Liver (tissue), 9 donors: ENCODE data around the gene MTARC1. TPM values are rescaled to one million over a fixed set of nuclear protein-coding genes. Genes with fewer than 3 reads are reported as not detected.

Source experiments
- DNase-seq: peaks from one replicate; pipeline ENCODE4 v3.0.0-alpha.2; 2017; ENCODE audit warnings: low spot score
- H3K27ac ChIP-seq, 2 donors: one replicate each; pipeline ENCODE4 v1.7.0; 2013; ENCODE audit warnings: inconsistent platforms in 2 of 2, low read length in 2 of 2, control low read depth in 1 of 2, low read depth in 1 of 2, mild to moderate bottlenecking in 1 of 2
- H3K27me3 ChIP-seq, 4 donors: one replicate each; pipeline versions ENCODE4 v1.6.1 to v1.7.0; 2013; ENCODE audit warnings: low read length in 3 of 4, inconsistent platforms in 1 of 4, mild to moderate bottlenecking in 1 of 4, moderate library complexity in 1 of 4; ENCODE audit not compliant: control insufficient read depth in 4 of 4, insufficient read depth in 4 of 4
- H3K36me3 ChIP-seq, 4 donors: one replicate each; pipeline versions ENCODE4 v1.6.1 to v1.7.0; 2013; ENCODE audit warnings: low read length in 3 of 4, mild to moderate bottlenecking in 3 of 4, low read depth in 1 of 4, moderate library complexity in 1 of 4; ENCODE audit not compliant: control insufficient read depth in 4 of 4, insufficient read depth in 3 of 4
- H3K4me1 ChIP-seq, 4 donors: one replicate each; pipeline versions ENCODE4 v1.6.1 to v1.7.0; 2013; ENCODE audit warnings: low read length in 3 of 4, mild to moderate bottlenecking in 3 of 4, moderate library complexity in 1 of 4; ENCODE audit not compliant: control insufficient read depth in 4 of 4, insufficient read depth in 4 of 4
- H3K4me3 ChIP-seq, 3 donors: one replicate each; pipeline versions ENCODE4 v1.6.1 to v1.7.0; 2013; ENCODE audit warnings: low read length in 3 of 3, control low read depth in 1 of 3, low read depth in 1 of 3, mild to moderate bottlenecking in 1 of 3
- H3K9ac ChIP-seq, 2 donors: one replicate each; pipeline ENCODE4 v1.7.0; 2013; ENCODE audit warnings: low read length in 2 of 2, mild to moderate bottlenecking in 2 of 2, moderate library complexity in 2 of 2, control low read depth in 1 of 2, low read depth in 1 of 2
- H3K9me3 ChIP-seq, 4 donors: one replicate each; pipeline versions ENCODE4 v1.6.1 to v1.7.0; 2013; ENCODE audit warnings: low read length in 3 of 4; ENCODE audit not compliant: control insufficient read depth in 4 of 4
- ATF3 ChIP-seq: IDR thresholded peaks from 2 replicates; pipeline ENCODE4 v1.6.1; 2016; ENCODE audit warnings: antibody characterized with exemption
- CTCF ChIP-seq: fragments of 150-350 bp; IDR thresholded peaks from 2 replicates; pipeline ENCODE4 v1.5.1; 2017; ENCODE audit warnings: improper control_type of control experiment, low read depth, low read length; ENCODE audit not compliant: missing input control
- FOXA2 ChIP-seq: IDR thresholded peaks from 2 replicates; pipeline ENCODE4 v1.6.1; 2016; ENCODE audit warnings: antibody characterized with exemption
- GABPA ChIP-seq, 2 donors: IDR thresholded peaks in 1 of 2; conservative IDR thresholded peaks in 1 of 2; 2 replicates each; pipeline ENCODE4 v1.6.1; 2016; ENCODE audit warnings: antibody characterized with exemption in 2 of 2, mild to moderate bottlenecking in 1 of 2, moderate library complexity in 1 of 2
- HNF4A ChIP-seq, 2 donors: conservative IDR thresholded peaks; 2 replicates each; pipeline ENCODE4 v1.6.1; 2016; ENCODE audit warnings: antibody characterized with exemption in 2 of 2, mild to moderate bottlenecking in 2 of 2
- HNF4G ChIP-seq: IDR thresholded peaks from 2 replicates; pipeline ENCODE4 v1.6.1; 2016; ENCODE audit warnings: antibody characterized with exemption
- JUND ChIP-seq, 2 donors: IDR thresholded peaks; 2 replicates each; pipeline ENCODE4 v1.6.1; 2016; ENCODE audit warnings: antibody characterized with exemption in 2 of 2
- MAX ChIP-seq: IDR thresholded peaks from 2 replicates; pipeline ENCODE4 v1.6.1; 2016; ENCODE audit warnings: antibody characterized with exemption
- NR2F2 ChIP-seq: IDR thresholded peaks from 2 replicates; pipeline ENCODE4 v1.6.1; 2016; ENCODE audit warnings: antibody characterized with exemption
- RAD21 ChIP-seq, 2 donors: IDR thresholded peaks; 2 replicates each; pipeline ENCODE4 v1.6.1; 2016; ENCODE audit warnings: antibody characterized with exemption in 2 of 2, mild to moderate bottlenecking in 2 of 2
- RXRA ChIP-seq, 2 donors: IDR thresholded peaks; 2 replicates each; pipeline ENCODE4 v1.6.1; 2017 to 2018; ENCODE audit warnings: antibody characterized with exemption in 2 of 2, mild to moderate bottlenecking in 1 of 2
- TAF1 ChIP-seq: conservative IDR thresholded peaks from 2 replicates; pipeline ENCODE4 v1.6.1; 2016; ENCODE audit warnings: antibody characterized with exemption, mild to moderate bottlenecking
- YY1 ChIP-seq: IDR thresholded peaks from 2 replicates; pipeline ENCODE4 v1.6.1; 2016; ENCODE audit warnings: antibody characterized with exemption, mild to moderate bottlenecking
- ZBTB33 ChIP-seq: IDR thresholded peaks from 2 replicates; pipeline ENCODE4 v1.6.1; 2016; ENCODE audit warnings: antibody characterized with exemption
- WGBS: extraction: QIAGEN DNeasy Blood & Tissue Kit; methylation state at CpG from one replicate; pipeline ENCODE4 v1.1.7; 2013; 5-methylcytosine and 5-hydroxymethylcytosine counted together
- polyA plus RNA-seq, 2 donors: library from polyadenylated mRNA; stranded (reverse) in 1 of 2; unstranded in 1 of 2; fragments of 200-250 nt in 1 of 2; fragments of >200 nt in 1 of 2; fragmentation: Nextera tagmentation in 1 of 2; extraction: Ambion mirVana in 1 of 2; gene quantifications; one replicate each; pipeline versions ENCODE4 v1.2.1 to v1.2.3, GENCODE V29; 2013 to 2015
- total RNA-seq, 2 donors: library from RNA; depleted of rRNA; stranded (reverse); fragments of >200 nt; gene quantifications; one replicate each; pipeline ENCODE4 v1.2.3, GENCODE V29; 2014
- donor health status: healthy.
- donor health status: healthy.
- donor health status: healthy.
- donor health status: healthy.
- donor health status: healthy.

The MTARC1 gene
- total and polyA plus RNA-seq, 4 donors: 9.8 to 71.3 (median 21.5) TPM

GRCh38 chr1:220809704-220810103 lies 23.0 kb downstream of the MTARC1 start (continued):
- no peak for TF ChIP-seq TAF1
- peak; percentile 11 for TF ChIP-seq NR2F2
- TF ChIP-seq YY1: peak; percentile 90
- peak in 1 of 2 donors; percentile 51 for TF ChIP-seq JUND (IDR thresholded peaks at IDR 0.05)
- peak; percentile 67 to 87 for TF ChIP-seq HNF4A (conservative IDR thresholded peaks at IDR 0.05)
- peak; percentile 17 for TF ChIP-seq ZBTB33
- TF ChIP-seq RXRA (IDR thresholded peaks at IDR 0.05): peak; percentile 3 to 85

- 27% methylated on average over 20 of the region's 20 CpGs for WGBS
- Histone ChIP-seq H3K36me3 (peaks cover 2 to 9% (median 4%) of the 10 kb centered on the region in 4 donors), H3K4me1 (peaks cover 0 to 25% (median 16%) of the 10 kb centered on the region in 4 donors), H3K27ac (peak overlapping the region; percentile 77 to 87), H3K9ac (peak overlapping the region in 1 of 2 donors; percentile 82), H3K4me3 (no peak overlapping the region), H3K9me3 (no peaks in the 10 kb centered on the region), H3K27me3 (no peaks in the 10 kb centered on the region)
- peak; percentile 64 for DNase-seq
- TF ChIP-seq YY1 (no peak), NR2F2 (peak; percentile 8), CTCF (peak; percentile 94), RAD21 (IDR thresholded peaks at IDR 0.05) (peak; percentile 93 to 97)
Observed at GRCh38 chr1:220810179-220810653, 23.5 kb downstream of the MTARC1 start.

- Histone ChIP-seq H3K27ac (peak overlapping the region in 1 of 2 donors; percentile 87), H3K9me3 (no peaks in the 10 kb centered on the region), H3K36me3 (peaks cover 2 to 8% (median 4%) of the 10 kb centered on the region in 4 donors), H3K9ac (no peak overlapping the region), H3K4me3 (no peak overlapping the region), H3K4me1 (peaks cover 0 to 25% (median 16%) of the 10 kb centered on the region in 4 donors), H3K27me3 (no peaks in the 10 kb centered on the region)
- DNase-seq: no peak
- TF ChIP-seq NR2F2: peak; percentile 46
- TF ChIP-seq HNF4A (conservative IDR thresholded peaks at IDR 0.05): peak in 1 of 2 donors; percentile 15
- TF ChIP-seq RAD21 (IDR thresholded peaks at IDR 0.05): peak in 1 of 2 donors; percentile 35
- no peak for TF ChIP-seq MAX
- TF ChIP-seq RXRA (IDR thresholded peaks at IDR 0.05): peak in 1 of 2 donors; percentile 9
- WGBS: 45% methylated on average over 2 of the region's 2 CpGs
Observed at GRCh38 chr1:220810963-220811362, 24.2 kb downstream of the MTARC1 start.

GRCh38 chr1:220811695-220812094 lies 25.0 kb downstream of the MTARC1 start:
- Histone ChIP-seq H3K27me3 (no peaks in the 10 kb centered on the region), H3K27ac (no peak overlapping the region), H3K4me1 (peaks cover 0 to 25% (median 16%) of the 10 kb centered on the region in 4 donors), H3K9ac (no peak overlapping the region), H3K9me3 (no peaks in the 10 kb centered on the region), H3K4me3 (no peak overlapping the region), H3K36me3 (peaks cover 2 to 7% (median 4%) of the 10 kb centered on the region in 4 donors)
- DNase-seq: no peak
- WGBS: 90% methylated on average over 5 of the region's 5 CpGs
- TF ChIP-seq HNF4A (conservative IDR thresholded peaks at IDR 0.05) (no peak), HNF4G (no peak), TAF1 (no peak), RAD21 (IDR thresholded peaks at IDR 0.05) (no peak), JUND (IDR thresholded peaks at IDR 0.05) (no peak), MAX (no peak), FOXA2 (no peak), NR2F2 (no peak), YY1 (no peak), GABPA (IDR thresholded peaks at IDR 0.05 in 1 of 2, conservative IDR thresholded peaks at IDR 0.05 in 1 of 2) (no peak), ZBTB33 (no peak), ATF3 (no peak)
